ENCODE data around the gene HOGA1.

DNA sequence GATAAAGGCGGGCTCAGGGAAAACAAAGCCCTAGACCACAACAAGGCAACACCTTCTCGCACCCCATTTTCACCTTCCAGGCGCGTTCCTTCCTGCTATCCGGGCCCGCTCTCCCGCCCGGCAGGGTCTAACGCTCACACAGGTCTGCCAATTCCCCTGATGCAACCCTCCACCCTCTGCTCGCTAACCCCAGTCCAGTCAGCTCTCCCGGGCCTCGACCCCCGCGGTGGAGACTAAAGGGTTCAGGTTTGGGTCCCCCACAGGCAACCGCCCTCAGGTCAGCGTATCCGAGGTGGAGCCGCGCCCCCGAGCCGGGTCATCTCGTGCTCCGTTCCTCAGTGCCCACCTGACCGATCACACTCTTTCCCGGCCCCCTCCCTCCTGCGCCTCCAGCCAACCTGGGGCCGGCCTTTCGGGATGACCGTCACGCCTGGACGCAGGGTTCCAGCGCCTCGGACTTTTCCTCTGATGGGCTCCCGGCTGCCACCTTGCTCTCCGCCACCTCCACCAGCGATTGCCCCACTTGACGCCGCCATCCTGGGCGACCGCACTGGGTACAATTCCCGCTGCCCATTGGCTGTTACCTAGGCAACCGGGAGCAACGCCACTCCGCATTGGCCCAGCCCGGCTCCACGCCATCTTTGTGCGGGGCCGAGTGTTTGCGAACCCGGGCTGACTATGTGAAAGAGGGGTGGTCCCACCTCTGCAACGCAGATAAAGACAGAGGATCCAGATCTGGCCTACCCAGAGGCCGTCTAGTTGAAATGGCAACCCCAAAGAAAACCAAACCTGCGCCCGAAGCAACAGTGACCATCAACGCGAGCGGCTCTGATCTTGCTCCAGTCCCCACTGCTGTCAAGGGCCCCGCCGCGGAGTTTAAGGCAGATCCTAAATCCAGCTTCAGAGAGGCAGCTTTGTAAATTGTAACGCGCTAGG is 49.0 kb downstream of the HOGA1 start, which contains the start of gene MORN4:
- TF ChIP-seq CTCF (conservative IDR thresholded peaks at IDR 0.05; ENCODE audit: low read depth, low read length), result no peak
- no peak for TF ChIP-seq EZH2 (IDR thresholded peaks at IDR 0.05; ENCODE audit: borderline replicate concordance, low read depth, low read length, poor library complexity, severe bottlenecking)

Data from A673 (cell line).